GM12878 (cell line): ENCODE results near the gene CD34. TPM values are rescaled to one million over a fixed set of nuclear protein-coding genes. Genes with fewer than 3 reads are reported as not detected.

Experiments used
- CREB1 ChIP-seq: IDR thresholded peaks from 2 replicates; pipeline ENCODE4 v1.6.1; 2012; ENCODE audit warnings: low read depth, mild to moderate bottlenecking, inconsistent platforms
- CREM ChIP-seq: IDR thresholded peaks from 2 replicates; pipeline ENCODE4 v1.6.1; 2014; ENCODE audit warnings: antibody characterized with exemption, low read depth
- EED ChIP-seq: sonication (generic); IDR thresholded peaks from 2 replicates; pipeline ENCODE4 v1.6.1; 2016; ENCODE audit warnings: antibody characterized with exemption, low read depth
- FOS ChIP-seq: IDR thresholded peaks from 3 replicates; pipeline ENCODE4 v1.6.1; 2011; ENCODE audit warnings: borderline replicate concordance; ENCODE audit not compliant: insufficient read length; ENCODE audit errors: extremely low read depth
- KAT2A ChIP-seq: conservative IDR thresholded peaks from 2 replicates; pipeline ENCODE4 v1.6.1; 2011; ENCODE audit warnings: low read depth, low read length; ENCODE audit not compliant: control insufficient read depth
- MLLT1 ChIP-seq: fragments of 450-650 bp; IDR thresholded peaks from 2 replicates; pipeline ENCODE4 v1.6.1; 2016; ENCODE audit warnings: mild to moderate bottlenecking
- MYB ChIP-seq: fragments of 150-350 bp; IDR thresholded peaks from 2 replicates; pipeline ENCODE4 v1.6.1; 2014; ENCODE audit warnings: mild to moderate bottlenecking, low read depth, low read length, borderline replicate concordance
- NRF1 ChIP-seq: conservative IDR thresholded peaks from 2 replicates; pipeline ENCODE4 v1.6.1; 2011; ENCODE audit warnings: mild to moderate bottlenecking, low read depth, low read length, improper control_type of control experiment
- PML ChIP-seq: IDR thresholded peaks from 2 replicates; pipeline ENCODE4 v1.6.1; 2012; ENCODE audit warnings: low read length, inconsistent platforms
- RAD51 ChIP-seq: fragments of 450-650 bp; IDR thresholded peaks from 2 replicates; pipeline ENCODE4 v1.6.1; 2016; ENCODE audit warnings: moderate library complexity, mild to moderate bottlenecking, inconsistent platforms
- ZBTB33 ChIP-seq: fragments of 450-650 bp; IDR thresholded peaks from 2 replicates; pipeline ENCODE4 v1.6.1; 2017; ENCODE audit warnings: mild to moderate bottlenecking
- ZNF274 ChIP-seq: IDR thresholded peaks from one replicate; pipeline ENCODE4 v1.8.0; 2011; ENCODE audit not compliant: insufficient read length, insufficient read depth
- polyA plus RNA-seq, 11 experiments: library from polyadenylated mRNA; depleted of rRNA in 4 of 11; unstranded in 6 of 11; stranded (reverse) in 5 of 11; fragments of >200 nt; fragmentation: Nextera tagmentation in 4 of 11; fragmentation: Illumina TruSeq in 1 of 11; extraction: Ambion mirVana in 4 of 11; extraction: Trizol in 1 of 11; gene quantifications; 1 replicate in 1 of 11; 2 replicates in 10 of 11; pipeline versions ENCODE4 v1.2.1 to v1.2.3, GENCODE V29; 2011 to 2016; ENCODE audit warnings: inconsistent platforms in 2 of 11, missing spikeins in 2 of 11, low read depth in 1 of 11
- total RNA-seq, 4 experiments: library from RNA; depleted of rRNA in 3 of 4; stranded (reverse); fragments of >200 nt in 3 of 4; fragmentation: Illumina TruSeq in 1 of 4; extraction: Trizol in 1 of 4; gene quantifications; 2 replicates each; pipeline versions ENCODE4 v1.2.1 to v1.2.3, GENCODE V29; 2013 to 2021
- TF ChIP-seq, protein P1 (sequence below): IDR thresholded peaks from 2 replicates; pipeline ENCODE4 v1.6.1; 2011; ENCODE audit warnings: borderline replicate concordance, low read depth, mild to moderate bottlenecking, moderate library complexity, mixed read lengths, low read length; ENCODE audit not compliant: insufficient read depth; ENCODE audit errors: extremely low read length
- TF ChIP-seq, protein P2 (sequence below): fragments of 150-350 bp; IDR thresholded peaks from 2 replicates; pipeline ENCODE4 v1.6.1; 2016; ENCODE audit warnings: low read depth, low read length
- TF ChIP-seq, protein P3 (sequence below): IDR thresholded peaks from 2 replicates; pipeline ENCODE4 v1.6.1; 2012; ENCODE audit warnings: improper control_type of control experiment, low read depth, low read length; ENCODE audit not compliant: insufficient replicate concordance

The CD34 gene
- total and polyA plus RNA-seq, 10 of the 15 experiments (the other 5 are each of a cell fraction or from before 2014, with no cell fraction given), result under 0.01 to 0.08 (median 0.02) TPM; not detected in 6

DNA sequence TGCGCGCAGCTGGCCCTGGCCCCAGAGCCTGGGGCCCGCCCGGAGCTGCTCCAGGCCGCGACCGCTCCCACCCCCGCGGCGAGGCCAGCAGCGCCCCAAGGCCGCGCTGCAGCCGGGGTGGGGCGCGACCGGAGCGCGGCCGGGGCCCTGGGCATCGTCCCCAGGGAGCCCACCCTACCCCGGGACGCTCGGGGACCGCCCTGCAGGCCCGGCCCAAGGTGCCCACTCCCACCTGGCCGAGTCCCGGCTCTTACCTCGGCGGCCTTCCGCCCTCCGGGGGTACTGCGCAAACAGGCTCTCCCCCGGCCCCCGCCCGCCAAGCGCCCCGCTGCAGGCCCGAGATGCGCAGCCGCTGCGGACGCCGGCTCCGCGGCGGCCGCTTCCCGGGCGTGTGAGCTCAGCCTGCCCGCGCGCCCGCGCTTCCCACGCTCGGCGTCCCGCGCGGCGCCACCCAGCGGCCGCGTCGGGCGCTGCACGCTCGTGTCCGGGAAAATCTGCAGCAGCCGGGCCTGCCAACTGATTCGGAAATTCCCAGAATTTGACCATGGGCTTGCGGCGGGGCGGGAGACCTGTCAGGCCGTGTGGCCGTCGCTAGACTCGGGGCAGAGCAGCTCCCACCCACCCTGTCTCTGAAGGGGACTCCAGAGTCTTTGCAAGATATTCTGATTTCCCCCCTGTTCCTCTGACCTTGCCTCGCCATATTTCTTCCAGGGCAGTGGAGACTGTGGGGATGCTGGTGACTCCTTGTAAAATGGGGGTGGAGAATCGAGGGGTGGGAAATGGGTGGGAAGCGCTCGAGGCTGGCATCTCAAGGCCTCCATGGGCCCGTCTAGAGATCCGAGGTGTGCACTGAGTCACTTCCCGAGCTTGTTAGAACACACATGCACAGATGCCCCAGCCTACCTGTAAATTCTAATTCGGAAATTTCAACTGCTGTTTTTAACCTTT lies 41.9 kb downstream of the CD34 start (continued):
- TF ChIP-seq MLLT1 (no peak), EED (0 out of 2 replicates have a peak, but pooled peaks have one; percentile 49), FOS (no peak), NRF1 (0 out of 2 replicates have a peak, but pooled peaks have one; percentile 10), PML (no peak), KAT2A (no peak), CREM (peak; percentile 27; the same call in 1 of the 2 replicates), CREB1 (0 out of 2 replicates have a peak, but pooled peaks have one; percentile 6), ZBTB33 (no peak), RAD51 (no peak), MYB (no peak), ZNF274 (no peak)
- TF ChIP-seq, protein P1, sequence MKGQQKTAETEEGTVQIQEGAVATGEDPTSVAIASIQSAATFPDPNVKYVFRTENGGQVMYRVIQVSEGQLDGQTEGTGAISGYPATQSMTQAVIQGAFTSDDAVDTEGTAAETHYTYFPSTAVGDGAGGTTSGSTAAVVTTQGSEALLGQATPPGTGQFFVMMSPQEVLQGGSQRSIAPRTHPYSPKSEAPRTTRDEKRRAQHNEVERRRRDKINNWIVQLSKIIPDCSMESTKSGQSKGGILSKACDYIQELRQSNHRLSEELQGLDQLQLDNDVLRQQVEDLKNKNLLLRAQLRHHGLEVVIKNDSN, result no peak
- TF ChIP-seq, protein P2, sequence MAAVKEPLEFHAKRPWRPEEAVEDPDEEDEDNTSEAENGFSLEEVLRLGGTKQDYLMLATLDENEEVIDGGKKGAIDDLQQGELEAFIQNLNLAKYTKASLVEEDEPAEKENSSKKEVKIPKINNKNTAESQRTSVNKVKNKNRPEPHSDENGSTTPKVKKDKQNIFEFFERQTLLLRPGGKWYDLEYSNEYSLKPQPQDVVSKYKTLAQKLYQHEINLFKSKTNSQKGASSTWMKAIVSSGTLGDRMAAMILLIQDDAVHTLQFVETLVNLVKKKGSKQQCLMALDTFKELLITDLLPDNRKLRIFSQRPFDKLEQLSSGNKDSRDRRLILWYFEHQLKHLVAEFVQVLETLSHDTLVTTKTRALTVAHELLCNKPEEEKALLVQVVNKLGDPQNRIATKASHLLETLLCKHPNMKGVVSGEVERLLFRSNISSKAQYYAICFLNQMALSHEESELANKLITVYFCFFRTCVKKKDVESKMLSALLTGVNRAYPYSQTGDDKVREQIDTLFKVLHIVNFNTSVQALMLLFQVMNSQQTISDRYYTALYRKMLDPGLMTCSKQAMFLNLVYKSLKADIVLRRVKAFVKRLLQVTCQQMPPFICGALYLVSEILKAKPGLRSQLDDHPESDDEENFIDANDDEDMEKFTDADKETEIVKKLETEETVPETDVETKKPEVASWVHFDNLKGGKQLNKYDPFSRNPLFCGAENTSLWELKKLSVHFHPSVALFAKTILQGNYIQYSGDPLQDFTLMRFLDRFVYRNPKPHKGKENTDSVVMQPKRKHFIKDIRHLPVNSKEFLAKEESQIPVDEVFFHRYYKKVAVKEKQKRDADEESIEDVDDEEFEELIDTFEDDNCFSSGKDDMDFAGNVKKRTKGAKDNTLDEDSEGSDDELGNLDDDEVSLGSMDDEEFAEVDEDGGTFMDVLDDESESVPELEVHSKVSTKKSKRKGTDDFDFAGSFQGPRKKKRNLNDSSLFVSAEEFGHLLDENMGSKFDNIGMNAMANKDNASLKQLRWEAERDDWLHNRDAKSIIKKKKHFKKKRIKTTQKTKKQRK, result no peak
- TF ChIP-seq, protein P3, sequence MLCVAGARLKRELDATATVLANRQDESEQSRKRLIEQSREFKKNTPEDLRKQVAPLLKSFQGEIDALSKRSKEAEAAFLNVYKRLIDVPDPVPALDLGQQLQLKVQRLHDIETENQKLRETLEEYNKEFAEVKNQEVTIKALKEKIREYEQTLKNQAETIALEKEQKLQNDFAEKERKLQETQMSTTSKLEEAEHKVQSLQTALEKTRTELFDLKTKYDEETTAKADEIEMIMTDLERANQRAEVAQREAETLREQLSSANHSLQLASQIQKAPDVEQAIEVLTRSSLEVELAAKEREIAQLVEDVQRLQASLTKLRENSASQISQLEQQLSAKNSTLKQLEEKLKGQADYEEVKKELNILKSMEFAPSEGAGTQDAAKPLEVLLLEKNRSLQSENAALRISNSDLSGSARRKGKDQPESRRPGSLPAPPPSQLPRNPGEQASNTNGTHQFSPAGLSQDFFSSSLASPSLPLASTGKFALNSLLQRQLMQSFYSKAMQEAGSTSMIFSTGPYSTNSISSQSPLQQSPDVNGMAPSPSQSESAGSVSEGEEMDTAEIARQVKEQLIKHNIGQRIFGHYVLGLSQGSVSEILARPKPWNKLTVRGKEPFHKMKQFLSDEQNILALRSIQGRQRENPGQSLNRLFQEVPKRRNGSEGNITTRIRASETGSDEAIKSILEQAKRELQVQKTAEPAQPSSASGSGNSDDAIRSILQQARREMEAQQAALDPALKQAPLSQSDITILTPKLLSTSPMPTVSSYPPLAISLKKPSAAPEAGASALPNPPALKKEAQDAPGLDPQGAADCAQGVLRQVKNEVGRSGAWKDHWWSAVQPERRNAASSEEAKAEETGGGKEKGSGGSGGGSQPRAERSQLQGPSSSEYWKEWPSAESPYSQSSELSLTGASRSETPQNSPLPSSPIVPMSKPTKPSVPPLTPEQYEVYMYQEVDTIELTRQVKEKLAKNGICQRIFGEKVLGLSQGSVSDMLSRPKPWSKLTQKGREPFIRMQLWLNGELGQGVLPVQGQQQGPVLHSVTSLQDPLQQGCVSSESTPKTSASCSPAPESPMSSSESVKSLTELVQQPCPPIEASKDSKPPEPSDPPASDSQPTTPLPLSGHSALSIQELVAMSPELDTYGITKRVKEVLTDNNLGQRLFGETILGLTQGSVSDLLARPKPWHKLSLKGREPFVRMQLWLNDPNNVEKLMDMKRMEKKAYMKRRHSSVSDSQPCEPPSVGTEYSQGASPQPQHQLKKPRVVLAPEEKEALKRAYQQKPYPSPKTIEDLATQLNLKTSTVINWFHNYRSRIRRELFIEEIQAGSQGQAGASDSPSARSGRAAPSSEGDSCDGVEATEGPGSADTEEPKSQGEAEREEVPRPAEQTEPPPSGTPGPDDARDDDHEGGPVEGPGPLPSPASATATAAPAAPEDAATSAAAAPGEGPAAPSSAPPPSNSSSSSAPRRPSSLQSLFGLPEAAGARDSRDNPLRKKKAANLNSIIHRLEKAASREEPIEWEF, result no peak
